Lower leg skin (tissue), 3 donors: ENCODE results near the gene CD1E.

ENCODE experiments used
- POLR2A ChIP-seq, 2 donors: fragments of 450-650 bp; IDR thresholded peaks; one replicate each; pipeline ENCODE4 v1.6.1; 2016 to 2017; ENCODE audit warnings: antibody characterized with exemption in 2 of 2, mild to moderate bottlenecking in 1 of 2, moderate library complexity in 1 of 2
- TF ChIP-seq, protein P1 (sequence below), 3 donors: fragments of 450-650 bp; IDR thresholded peaks; one replicate each; pipeline ENCODE4 v1.5.1; 2016; ENCODE audit warnings: antibody characterized with exemption in 3 of 3, mild to moderate bottlenecking in 3 of 3, moderate library complexity in 2 of 3

DNA sequence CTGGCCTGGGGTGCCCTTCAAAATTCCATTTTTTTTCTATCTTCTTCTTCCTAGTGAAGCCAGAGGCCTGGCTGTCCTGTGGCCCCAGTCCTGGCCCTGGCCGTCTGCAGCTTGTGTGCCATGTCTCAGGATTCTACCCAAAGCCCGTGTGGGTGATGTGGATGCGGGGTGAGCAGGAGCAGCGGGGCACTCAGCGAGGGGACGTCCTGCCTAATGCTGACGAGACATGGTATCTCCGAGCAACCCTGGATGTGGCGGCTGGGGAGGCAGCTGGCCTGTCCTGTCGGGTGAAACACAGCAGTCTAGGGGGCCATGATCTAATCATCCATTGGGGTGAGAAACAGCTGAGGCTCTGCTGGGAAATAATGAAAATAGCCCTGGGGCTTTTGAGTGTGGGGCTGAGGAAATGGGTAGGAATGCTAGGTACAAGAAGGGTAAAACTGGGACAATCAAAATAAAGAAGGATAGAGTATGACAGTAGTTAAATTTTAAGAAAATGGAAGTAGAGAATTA is 2.1 kb downstream of the CD1E start:
- no peak for TF ChIP-seq POLR2A (IDR thresholded peaks at IDR 0.05)
- TF ChIP-seq, protein P1, sequence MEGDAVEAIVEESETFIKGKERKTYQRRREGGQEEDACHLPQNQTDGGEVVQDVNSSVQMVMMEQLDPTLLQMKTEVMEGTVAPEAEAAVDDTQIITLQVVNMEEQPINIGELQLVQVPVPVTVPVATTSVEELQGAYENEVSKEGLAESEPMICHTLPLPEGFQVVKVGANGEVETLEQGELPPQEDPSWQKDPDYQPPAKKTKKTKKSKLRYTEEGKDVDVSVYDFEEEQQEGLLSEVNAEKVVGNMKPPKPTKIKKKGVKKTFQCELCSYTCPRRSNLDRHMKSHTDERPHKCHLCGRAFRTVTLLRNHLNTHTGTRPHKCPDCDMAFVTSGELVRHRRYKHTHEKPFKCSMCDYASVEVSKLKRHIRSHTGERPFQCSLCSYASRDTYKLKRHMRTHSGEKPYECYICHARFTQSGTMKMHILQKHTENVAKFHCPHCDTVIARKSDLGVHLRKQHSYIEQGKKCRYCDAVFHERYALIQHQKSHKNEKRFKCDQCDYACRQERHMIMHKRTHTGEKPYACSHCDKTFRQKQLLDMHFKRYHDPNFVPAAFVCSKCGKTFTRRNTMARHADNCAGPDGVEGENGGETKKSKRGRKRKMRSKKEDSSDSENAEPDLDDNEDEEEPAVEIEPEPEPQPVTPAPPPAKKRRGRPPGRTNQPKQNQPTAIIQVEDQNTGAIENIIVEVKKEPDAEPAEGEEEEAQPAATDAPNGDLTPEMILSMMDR (IDR thresholded peaks at IDR 0.05): no peak
